ENCODE measurements around the gene CNPY4. TPM values are rescaled to one million over a fixed set of nuclear protein-coding genes. Genes with fewer than 3 reads are reported as not detected.

Gene CNPY4
- total and polyA plus RNA-seq, 2 donors (not counting 3 experiments of a cell fraction or from before 2014, with no cell fraction given), result 28.6 to 33.7 TPM

DNA sequence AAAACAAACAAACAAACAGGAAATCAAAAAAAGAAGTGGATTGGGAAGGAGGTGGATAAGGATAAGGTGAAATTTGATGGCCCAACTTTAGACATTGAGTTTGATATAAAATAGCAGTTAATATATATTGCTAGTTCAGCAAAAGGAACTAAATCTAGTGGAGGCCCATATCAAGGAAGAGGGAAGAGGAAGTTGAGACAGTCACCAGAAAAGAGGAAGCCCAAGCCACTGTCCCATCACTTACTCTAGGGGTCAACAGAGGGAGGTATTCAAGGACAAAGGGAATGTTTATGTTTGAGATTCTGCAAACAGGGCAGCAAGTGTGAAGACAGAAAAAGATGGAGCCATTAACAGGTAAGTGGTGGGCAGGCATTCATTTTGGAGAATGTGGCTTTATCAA, 33.0 kb downstream of the CNPY4 start:
- H3K9me1 ChIP-seq (replicated peaks; ENCODE audit: control insufficient read depth, extremely low read depth, insufficient read depth, low read length), result no peaks in the 10 kb centered on the region
- FAIRE-seq, result no peak
- no peak for DNase-seq (ENCODE audit: low read depth, low spot score)
- CTCF ChIA-PET, result no interaction called here
- no peak overlapping the region for H3K4me3 ChIP-seq (replicated peaks in 1 of 3; ENCODE audit: insufficient read depth in 1 of 3, low read depth in 1 of 3, low read length in 3 of 3)
- TF ChIP-seq, protein P1, sequence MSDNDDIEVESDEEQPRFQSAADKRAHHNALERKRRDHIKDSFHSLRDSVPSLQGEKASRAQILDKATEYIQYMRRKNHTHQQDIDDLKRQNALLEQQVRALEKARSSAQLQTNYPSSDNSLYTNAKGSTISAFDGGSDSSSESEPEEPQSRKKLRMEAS (IDR thresholded peaks at IDR 0.05; ENCODE audit: insufficient read depth, insufficient read length), result no peak
- POLR2A ChIA-PET, result no interaction called here
- BruUV-seq (replicated peaks), result no TSS peak
- H3K27ac ChIP-seq (ENCODE audit: insufficient read depth, low read depth, low read length), result no peak overlapping the region
- H3K79me2 ChIP-seq (ENCODE audit: control insufficient read depth, insufficient read depth, low read length), result peaks cover 13% of the 10 kb centered on the region
- no peak overlapping the region for H3K4me2 ChIP-seq (ENCODE audit: insufficient read depth, low read length)
- H3K4me1 ChIP-seq (ENCODE audit: control insufficient read depth, extremely low read depth, insufficient read depth, low read length), result peaks cover 12% of the 10 kb centered on the region
- no peaks in the 10 kb centered on the region for H4K20me1 ChIP-seq (replicated peaks; ENCODE audit: control insufficient read depth, extremely low read depth, insufficient read depth, low read length)
- H3K36me3 ChIP-seq (ENCODE audit: control insufficient read depth in 2 of 2, extremely low read depth in 1 of 2, insufficient read depth in 2 of 2, low read length in 2 of 2), result peaks cover 0 to 17% of the 10 kb centered on the region in 2 experiments
- H3K9me3 ChIP-seq (replicated peaks; ENCODE audit: control insufficient read depth, insufficient read depth, low read length), result no peaks in the 10 kb centered on the region
- intact Hi-C loops (cut with micrococcal nuclease), result no loop called here
- no peak overlapping the region for H2AFZ ChIP-seq (ENCODE audit: low read depth, low read length)
- H3K9ac ChIP-seq (replicated peaks; ENCODE audit: extremely low read depth, insufficient read depth, low read length), result no peak overlapping the region
- dilution Hi-C loops (cut with MboI; ENCODE audit: extremely low pct_ligation_motif_present, low sequenced_read_pairs), result no loop called here
- no peaks in the 10 kb centered on the region for H3K27me3 ChIP-seq (ENCODE audit: control insufficient read depth in 2 of 2, insufficient read depth in 2 of 2, low read length in 2 of 2)

DNA sequence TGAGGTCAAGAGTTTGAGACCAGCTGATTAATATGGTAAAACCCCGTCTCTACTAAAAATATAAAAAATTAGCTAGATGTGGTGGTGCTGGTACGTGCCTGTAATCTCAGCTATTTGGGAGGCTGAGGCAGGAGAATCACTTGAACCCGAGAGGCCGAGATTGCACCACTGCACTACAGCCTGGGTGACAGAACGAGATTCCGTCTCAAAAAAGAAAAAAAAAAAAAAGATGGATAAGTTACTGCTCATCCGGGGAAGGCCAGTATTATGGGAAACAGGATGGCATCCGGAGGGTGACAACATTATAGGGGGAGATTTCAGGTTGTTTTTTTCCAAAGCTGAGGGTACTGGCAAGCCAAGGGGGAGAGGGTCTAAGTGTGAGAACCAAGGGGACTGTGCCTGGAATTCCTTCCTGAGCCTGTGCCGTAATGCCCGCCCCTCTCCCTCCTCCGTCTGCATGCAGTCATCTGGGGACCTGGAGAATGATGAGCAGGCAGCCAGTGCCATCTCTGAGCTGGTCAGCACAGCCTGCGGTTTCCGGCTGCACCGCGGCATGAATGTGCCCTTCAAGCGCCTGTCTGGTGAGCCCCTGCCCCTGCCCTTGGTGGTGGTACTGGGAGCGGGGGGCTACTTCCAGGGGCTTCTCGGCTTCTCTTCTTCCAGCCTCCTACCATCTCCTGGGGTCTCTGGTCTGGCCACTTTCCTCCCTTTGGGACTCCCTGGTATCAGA, 33.7 kb downstream of the CNPY4 start:
- CTCF ChIA-PET, result no interaction called here
- POLR2A ChIA-PET, result no interaction called here
- intact Hi-C loops (cut with micrococcal nuclease) (no loop called here), dilution Hi-C loops (cut with MboI; ENCODE audit: extremely low pct_ligation_motif_present, low sequenced_read_pairs) (no loop called here)
- H3K79me2 ChIP-seq (ENCODE audit: control insufficient read depth, insufficient read depth, low read length), result peaks cover 13% of the 10 kb centered on the region
- H2AFZ ChIP-seq (ENCODE audit: low read depth, low read length), result no peak overlapping the region
- H3K4me3 ChIP-seq (replicated peaks in 1 of 3; ENCODE audit: insufficient read depth in 1 of 3, low read depth in 1 of 3, low read length in 3 of 3), result no peak overlapping the region
- no peak overlapping the region for H3K27ac ChIP-seq (ENCODE audit: insufficient read depth, low read depth, low read length)
- TF ChIP-seq FOS (IDR thresholded peaks at IDR 0.05; ENCODE audit: borderline replicate concordance, insufficient read depth, low read length) (no peak), MYC (IDR thresholded peaks at IDR 0.05; ENCODE audit: low read depth, low read length) (no peak), GATA2 (IDR thresholded peaks at IDR 0.05; ENCODE audit: insufficient read depth, insufficient read length, low read depth, low read length) (no peak), POLR2AphosphoS5 (IDR thresholded peaks at IDR 0.05; ENCODE audit: insufficient read depth, low read depth, low read length) (no peak), EZH2 (IDR thresholded peaks at IDR 0.05; ENCODE audit: borderline replicate concordance, low read depth, low read length, severe bottlenecking) (no peak), JUN (IDR thresholded peaks at IDR 0.05; ENCODE audit: borderline replicate concordance, insufficient read depth, insufficient read length, low read depth) (no peak), POLR2A (IDR thresholded peaks at IDR 0.05; ENCODE audit: low read depth, low read length) (no peak)
- TF ChIP-seq, protein P1 (IDR thresholded peaks at IDR 0.05; ENCODE audit: insufficient read depth, insufficient read length), result no peak
- TF ChIP-seq, protein P2, sequence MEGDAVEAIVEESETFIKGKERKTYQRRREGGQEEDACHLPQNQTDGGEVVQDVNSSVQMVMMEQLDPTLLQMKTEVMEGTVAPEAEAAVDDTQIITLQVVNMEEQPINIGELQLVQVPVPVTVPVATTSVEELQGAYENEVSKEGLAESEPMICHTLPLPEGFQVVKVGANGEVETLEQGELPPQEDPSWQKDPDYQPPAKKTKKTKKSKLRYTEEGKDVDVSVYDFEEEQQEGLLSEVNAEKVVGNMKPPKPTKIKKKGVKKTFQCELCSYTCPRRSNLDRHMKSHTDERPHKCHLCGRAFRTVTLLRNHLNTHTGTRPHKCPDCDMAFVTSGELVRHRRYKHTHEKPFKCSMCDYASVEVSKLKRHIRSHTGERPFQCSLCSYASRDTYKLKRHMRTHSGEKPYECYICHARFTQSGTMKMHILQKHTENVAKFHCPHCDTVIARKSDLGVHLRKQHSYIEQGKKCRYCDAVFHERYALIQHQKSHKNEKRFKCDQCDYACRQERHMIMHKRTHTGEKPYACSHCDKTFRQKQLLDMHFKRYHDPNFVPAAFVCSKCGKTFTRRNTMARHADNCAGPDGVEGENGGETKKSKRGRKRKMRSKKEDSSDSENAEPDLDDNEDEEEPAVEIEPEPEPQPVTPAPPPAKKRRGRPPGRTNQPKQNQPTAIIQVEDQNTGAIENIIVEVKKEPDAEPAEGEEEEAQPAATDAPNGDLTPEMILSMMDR (IDR thresholded peaks at IDR 0.05; ENCODE audit: extremely low read depth in 1 of 2, insufficient read depth in 1 of 2, low read depth in 1 of 2, low read length in 2 of 2), result no peak
- DNase-seq (ENCODE audit: low read depth, low spot score), result no peak
- no peaks in the 10 kb centered on the region for H3K9me3 ChIP-seq (replicated peaks; ENCODE audit: control insufficient read depth, insufficient read depth, low read length)
- H3K4me2 ChIP-seq (ENCODE audit: insufficient read depth, low read length), result no peak overlapping the region
- FAIRE-seq, result no peak
- H3K36me3 ChIP-seq (ENCODE audit: control insufficient read depth in 2 of 2, extremely low read depth in 1 of 2, insufficient read depth in 2 of 2, low read length in 2 of 2), result peaks cover 0 to 17% of the 10 kb centered on the region in 2 experiments
- no peak overlapping the region for H3K9ac ChIP-seq (replicated peaks; ENCODE audit: extremely low read depth, insufficient read depth, low read length)
- BruUV-seq (replicated peaks), result no TSS peak
- peaks cover 16% of the 10 kb centered on the region for H3K4me1 ChIP-seq (ENCODE audit: control insufficient read depth, extremely low read depth, insufficient read depth, low read length)
- no peaks in the 10 kb centered on the region for H4K20me1 ChIP-seq (replicated peaks; ENCODE audit: control insufficient read depth, extremely low read depth, insufficient read depth, low read length)
- no peaks in the 10 kb centered on the region for H3K9me1 ChIP-seq (replicated peaks; ENCODE audit: control insufficient read depth, extremely low read depth, insufficient read depth, low read length)
- H3K27me3 ChIP-seq (ENCODE audit: control insufficient read depth in 2 of 2, insufficient read depth in 2 of 2, low read length in 2 of 2), result no peaks in the 10 kb centered on the region
